AG20443 (cell line): Measurements from ENCODE around the gene SPHK2.
"Not testable (repeated sequence)": the region's sequence is repeated elsewhere in the genome, so short reads cannot be mapped to it uniquely, and the experiment has no call there.

ENCODE experiments used
- DNase-seq: peaks from one replicate; pipeline ENCODE4 v3.0.0; 2012; ENCODE audit warnings: low spot score, mixed read lengths

SPHK2 gene

DNA sequence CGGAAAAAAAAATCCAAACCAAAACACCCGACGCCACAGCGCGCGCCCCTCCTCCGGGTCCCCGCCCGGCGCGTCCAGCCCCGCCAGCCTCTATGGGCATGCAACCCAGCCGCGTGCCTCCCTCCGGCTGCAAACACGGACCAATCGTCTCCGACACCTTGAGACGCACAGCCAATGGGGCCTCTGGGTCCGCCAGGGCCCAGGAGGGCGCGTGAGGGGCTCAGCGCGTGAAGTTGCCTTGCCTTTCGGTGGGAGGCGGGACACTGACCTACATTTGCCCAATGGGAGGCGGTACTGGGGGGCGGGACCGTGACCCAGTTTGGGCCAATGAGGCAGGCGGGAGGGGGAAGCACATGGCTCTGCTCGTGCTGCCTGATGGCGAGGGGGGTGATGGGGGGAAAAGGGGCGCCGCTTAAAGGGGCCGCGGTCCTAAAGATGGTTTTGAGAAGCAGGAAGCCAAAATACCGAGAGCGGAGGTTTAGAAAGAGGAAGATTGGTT is 18.2 kb downstream of the SPHK2 start:
- peak; percentile 94 for DNase-seq

DNA sequence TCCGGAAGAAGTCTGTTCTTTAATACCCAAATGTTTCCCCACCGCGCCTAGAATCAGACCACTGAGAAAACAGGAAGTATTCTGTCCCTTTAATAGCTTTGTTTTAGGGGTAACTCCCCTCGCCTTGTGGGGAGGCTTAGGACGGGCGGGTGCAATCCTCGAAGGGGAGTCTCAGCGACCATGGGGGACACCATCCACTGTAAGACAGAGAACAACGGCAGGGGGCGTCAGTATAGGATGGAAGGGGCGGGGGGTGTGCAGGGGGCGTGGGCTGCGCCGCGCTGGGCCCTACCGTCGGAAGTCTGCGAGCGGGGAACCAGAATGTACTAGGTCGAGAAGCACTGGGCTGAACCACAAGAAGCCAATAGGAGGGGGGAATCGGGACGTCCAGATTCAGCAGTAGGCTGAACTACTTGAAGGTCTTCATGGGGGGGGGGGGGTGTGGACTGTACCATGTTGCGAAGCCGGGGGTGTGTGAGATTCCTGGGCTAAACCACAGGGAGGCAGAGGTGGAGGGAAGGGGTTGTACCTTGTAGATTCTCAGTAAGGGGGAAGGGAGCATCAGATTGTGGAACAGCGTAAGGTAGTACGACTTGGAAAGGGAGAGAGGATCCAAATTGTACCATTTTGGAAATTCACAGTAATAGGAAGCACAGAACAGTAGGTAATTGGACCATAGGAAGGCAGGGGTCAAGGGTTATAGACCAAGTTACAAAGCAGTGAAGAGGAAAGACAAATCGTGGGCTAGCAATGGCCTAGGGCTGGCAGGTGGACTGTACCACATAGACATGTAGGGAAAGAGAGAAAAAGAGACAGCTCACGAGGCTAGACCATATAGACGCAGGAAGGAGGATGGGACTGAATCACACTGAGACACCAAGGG is 18.9 kb downstream of the SPHK2 start:
- peak; percentile 94 for DNase-seq

DNA sequence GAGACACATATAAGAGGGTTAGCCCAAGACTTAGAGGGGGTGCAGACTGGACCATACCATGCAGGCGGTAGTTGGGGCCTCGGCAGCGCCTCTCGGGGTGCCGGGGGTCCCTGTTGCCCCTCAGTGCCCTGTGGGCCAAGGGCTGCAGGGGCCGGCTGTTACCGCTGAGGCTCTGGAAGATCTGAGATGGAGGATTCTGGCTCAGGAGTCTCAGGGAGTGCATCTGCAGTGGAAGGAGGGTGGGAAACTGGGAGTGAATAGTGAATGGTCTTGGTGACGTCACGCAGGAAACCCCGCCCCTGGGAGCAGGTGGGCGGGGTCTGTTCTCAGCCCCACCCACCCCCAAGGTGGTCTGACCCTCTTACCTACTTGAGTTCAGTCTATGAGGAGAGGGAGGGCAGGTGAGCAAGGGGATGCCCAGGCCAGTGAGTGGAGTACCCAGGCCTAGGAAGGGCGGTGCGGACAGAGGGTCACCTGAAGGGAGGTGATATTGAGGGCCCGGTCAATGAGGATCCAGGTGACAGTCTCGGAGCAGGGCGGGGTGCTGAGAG is 19.6 kb downstream of the SPHK2 start:
- no peak for DNase-seq

DNA sequence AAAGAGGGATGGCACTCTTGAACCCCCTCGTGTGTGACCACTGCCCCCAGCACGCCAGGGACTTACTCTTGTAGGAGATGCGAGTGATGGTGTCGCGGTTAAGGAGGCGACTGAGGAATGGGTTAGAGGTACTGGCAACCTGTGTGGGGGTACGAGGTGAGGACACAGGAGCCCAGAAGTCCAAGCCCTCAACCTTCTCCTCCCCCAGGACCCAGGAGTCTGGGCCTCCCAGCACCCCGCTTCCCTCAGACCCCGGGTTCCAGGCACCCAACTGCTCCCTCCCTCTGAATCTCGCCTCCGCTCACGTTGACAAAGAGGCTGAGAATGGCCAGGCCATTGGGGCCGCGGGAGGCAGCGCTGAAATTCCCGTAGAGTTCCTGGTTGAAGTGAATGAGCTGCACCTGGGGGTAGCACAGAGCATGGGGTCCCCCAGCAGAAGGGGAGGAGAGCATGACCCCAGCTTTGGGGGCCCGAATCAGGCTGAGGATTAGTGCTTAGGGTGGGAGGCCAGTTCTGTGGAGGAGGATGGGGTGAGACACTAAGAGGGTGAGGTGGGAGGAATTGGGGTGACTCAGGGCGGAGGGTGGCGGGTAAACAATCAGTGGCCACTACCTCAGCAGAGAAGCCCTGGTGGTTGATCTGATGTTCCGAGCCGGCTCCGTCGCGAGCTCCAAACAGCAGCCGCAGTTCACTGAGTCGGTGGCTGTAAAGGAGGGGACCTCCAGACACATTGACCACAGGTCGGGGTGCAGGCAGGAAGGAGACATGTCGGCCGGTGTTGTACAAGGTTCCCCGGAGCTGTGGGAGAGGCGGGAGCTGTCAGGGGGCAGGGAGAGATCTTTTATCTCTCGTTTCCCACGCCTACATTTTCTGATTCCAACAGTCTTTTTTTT is 20.4 kb downstream of the SPHK2 start:
- no peak for DNase-seq

DNA sequence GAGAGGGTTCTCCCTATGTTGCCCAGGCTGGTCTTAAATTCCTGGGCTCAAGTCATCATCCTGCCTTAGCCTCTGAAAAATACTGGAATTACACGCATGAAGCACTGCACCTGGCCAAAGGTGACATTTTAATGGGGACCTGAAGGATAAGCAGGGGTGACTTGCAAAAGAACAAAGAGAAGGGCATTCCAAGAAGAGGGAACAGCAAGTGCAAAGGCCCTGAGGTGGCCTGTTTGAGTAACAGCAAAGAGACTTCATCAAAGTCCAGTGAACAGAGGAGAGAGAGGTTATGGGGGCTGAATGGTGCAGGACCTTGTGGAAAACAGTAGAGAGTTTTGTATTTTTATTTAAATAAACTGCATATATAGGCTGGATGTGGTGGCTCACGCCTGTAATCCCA is 22.5 kb downstream of the SPHK2 start:
- no peak for DNase-seq

DNA sequence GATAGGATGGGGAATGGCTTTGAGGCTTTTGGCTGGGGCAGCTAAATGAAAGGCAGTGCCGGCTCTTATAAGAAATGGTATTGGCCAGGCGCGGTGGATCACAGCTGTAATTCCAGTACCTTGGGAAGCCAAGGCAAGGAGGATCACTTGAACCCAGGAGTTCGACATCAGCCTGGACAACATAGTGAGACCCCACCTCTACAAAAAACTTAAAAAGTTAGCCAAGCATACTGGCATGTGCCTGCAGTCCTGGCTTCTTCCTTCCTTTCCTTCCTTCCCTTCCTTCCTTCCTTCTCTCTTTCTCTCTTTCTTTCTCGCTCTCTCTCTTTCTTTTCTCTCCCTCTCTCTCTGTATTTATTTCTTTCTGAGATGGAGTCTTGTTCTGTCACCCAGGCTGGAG is 23.6 kb downstream of the SPHK2 start:
- no peak for DNase-seq

DNA sequence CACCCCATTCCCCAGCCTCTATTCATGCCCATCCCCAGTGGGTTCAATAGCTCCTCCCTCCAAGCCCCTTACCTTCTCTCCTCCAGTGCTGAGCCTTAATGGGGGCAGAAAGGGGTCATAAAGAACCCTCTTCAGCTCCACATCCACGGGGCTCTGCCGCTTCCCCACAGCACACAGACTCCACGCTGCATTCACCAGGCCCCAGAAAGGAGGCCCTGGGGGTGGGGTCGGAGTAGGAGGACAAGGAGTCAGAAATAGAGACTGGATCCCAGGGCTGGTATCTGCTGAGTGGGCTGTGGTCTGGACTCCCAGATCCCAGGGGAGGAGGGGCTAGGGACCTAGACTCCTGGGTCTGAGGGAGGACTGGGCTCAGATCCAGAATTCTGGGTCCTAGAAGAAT is 25.0 kb downstream of the SPHK2 start:
- DNase-seq, result no peak

DNA sequence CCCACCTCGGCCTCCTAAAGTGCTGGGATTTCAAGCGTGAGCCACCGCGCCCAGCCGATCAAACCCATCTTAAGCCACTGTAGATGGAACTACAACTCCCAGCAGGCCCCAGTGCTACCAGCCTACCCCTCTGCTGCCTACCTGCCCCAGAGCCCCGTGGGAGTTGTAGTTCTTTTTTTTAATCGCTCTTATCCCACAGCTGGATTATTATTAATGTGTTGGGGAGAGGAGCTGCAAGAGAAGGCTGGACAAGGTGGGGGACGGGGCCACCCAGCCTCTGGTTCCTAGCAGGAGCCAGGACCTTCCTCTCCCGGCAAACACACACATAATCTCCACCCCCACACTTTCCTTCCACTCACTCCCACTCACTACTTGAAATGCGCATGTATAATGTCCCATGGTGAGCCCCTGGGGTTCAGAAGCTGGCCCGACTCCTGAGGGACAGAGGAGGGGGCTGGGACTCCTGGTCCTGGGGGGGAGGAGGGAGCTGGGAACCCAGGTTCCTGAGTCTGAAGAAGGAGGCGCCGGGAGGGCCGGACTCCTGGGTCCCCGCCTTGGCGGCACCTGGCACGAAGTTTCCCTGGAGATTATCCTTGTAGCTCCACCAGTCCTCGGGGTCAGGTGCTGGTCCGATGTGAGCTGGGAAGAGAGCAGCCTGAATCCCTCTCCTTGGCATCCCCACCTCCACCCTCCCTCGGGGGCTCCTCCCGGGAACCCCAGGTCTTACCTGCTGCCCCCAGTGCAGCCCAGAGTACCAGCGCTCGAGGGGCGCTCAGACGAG is 25.7 kb downstream of the SPHK2 start:
- peak; percentile 73 for DNase-seq

DNA sequence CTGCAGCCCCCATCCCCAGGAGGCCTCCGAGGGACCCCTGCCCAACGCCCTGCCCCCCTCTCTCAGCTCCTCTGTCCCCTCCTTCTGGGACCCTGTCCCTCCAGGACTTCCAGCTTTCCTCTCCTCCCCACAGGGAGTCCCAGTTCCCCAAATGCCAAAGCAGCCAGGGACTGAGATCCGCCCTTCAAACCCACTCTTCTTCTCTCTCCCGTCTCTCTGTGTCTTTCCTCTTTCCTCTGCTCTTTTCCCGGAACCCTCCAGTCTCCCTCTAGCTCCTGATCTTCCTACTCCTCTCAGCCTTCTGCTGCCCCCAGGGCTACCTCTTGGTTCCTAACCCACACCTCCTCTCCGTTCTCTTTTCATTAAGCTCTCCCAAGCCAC is 26.3 kb downstream of the SPHK2 start:
- no peak for DNase-seq

DNA sequence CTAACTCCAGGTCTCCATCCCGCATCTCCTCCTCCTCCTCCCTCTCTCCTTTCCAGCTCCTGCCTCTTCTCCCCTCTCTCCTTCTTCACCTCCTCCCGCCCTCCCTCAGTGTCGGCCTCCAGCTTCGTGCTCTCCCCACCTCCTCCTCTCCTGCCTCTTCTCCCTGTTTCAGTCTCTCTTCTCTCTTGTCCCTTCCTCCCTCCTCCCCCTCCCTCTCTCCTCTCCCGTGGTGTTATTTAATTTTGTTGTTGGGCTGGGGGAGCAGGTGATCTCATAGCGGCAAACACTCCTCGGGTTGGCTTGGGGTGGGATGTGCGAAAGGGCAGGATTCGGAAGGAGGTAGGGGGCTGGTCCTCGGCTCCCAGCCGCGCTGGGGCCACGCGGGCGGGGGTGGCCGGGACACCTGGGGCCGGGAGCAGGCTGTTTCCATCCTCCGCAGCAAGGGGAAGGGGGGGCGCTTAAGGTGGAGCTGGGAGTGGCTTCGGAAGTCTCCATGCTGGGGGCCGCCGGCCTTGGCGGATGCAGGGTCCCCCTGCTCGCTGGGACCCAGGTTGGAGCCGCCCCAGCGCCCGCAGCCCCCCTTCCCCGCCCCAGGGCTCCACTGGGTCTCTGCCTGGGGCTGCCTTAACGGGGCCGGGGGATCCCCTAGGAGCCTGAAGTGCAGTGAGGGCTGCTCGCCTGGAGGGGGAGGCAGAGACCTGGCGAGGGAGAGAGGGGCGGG is 26.9 kb downstream of the SPHK2 start, which contains the start of gene CA11:
Gene CA11, minus strand, starts transcription at position 187 of the 721 bp plus-strand sequence. CDS start 555 bp downstream, outside the sequence.
- peak; percentile 90 for DNase-seq

DNA sequence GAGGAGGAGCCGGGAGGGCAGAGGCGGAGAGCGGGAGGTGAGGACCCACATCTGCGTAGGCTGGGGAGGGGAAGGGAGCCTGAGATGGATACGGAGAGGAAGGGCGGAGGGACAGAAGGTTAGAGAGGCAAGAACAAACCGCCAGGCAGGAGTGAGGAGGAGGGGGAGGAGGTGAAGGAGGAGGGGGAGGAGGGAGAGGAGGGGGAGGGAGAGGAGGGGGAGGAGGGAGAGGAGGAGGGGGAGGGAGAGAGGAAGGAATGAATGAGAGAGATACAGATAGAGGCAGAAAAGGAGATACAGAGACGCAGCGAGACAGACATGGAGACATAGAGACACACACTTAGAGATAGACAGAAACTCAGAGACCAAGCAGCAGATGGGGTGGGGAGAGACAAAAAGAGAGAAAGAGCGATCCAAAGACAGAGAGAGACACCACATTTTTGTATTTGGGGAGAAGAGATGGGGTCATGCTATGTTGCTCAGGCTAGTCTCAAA is 27.5 kb downstream of the SPHK2 start:
- DNase-seq, result no peak

DNA sequence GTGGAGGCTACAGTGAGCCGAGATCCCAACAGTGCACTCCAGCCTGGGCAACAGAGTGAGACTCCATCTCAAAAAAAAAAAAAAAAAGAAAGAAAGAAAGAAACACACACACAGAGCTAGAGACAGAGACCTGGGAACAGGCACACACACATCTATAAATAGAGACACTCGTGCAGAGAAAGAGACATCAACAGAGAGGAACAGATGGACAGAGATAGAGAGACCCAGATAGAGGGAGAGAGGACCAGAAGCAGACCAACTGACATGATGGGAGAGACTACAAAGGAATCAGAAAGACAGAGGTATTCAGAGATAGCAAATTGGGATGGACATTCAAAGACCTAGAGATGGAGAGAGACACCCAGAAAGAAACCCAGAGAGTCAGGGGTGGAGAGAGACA is 28.8 kb downstream of the SPHK2 start:
- DNase-seq, result no peak

DNA sequence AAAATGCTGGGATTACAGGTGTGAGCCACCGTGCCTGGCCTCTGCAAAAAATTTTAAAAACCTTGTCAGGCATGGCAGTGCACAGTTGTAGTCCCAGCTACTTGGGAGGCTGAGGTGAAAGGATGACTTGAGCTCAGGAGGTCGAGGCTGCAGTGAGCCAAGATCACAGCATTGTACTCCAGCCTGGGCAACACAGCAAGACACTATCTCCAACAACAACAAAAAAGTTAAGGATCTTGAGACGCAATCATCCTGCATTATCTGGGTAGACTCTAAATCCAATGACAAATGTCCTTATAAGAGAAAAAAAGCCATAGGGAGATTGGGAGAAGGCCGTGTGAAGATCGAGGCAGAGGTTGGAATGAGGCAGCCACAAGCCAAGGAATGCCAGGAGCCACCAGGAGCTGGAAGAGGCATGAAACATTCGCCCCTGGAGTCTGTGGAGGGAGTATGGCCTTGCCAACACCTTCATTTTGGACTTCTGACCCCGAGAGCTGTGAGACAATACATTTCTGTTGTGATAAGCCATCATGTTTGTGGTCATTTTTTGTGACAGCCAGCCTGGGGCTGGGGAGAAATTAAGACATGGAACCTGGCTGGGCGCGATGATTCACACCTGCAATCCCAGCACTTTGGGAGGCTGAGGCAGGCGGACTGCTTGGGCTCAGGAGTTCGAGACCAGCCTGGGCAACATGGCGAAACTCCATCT is 31.8 kb downstream of the SPHK2 start:
- DNase-seq, result no peak

DNA sequence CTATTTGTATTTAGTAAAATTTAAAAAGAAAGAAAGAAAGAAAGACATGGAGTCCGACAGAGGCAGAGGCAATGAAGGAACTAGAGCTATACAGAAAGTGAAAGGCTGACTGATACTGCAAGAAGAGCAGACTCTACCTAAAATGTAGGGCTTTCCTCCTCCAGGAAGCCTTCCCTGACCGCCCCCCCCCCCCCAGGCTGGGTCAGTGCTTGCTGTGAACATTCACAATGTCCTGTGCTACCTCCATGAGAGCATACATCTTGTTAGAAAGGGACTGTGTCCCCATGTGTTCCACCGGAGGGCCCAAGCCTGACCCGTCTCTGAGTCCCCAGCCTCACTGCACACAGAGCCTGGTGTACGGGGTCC is 32.4 kb downstream of the SPHK2 start:
- no peak for DNase-seq

DNA sequence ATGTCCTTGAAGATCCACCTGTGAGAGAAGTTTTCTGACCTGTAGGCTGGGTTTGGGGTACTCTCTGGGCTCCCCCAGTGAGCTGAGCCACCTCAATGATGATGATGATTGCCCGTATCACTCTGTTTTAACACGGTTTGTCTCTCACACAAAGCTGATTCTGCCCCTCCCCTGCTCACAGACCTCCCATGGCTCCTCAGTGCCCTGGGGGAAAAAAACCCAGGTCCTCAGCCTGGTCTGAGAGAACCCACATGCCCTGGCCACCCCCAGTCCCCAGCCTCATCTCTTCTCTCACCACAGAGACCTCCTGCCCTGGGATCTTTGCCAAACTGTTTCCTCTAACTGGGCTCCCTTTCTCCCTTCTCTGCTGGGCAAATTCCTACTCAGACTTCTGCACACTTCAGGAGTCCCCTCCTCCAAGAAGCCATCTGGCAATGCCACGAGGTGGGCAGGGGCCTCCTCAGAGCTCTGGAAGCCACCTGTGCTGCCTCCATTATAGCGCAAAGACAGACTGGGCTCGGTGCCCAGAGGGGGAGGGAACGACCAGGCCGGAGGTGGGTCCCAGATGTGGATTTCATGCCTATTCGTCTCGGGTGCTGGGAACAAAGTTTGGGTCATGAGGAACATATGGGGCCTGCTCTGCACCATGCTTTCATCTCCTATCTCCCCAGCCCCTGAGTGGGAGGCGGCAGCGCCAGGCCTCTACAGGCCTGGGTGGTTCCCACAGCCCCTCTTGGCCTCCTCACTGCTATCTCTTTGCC is 35.2 kb downstream of the SPHK2 start:
- DNase-seq, result no peak

DNA sequence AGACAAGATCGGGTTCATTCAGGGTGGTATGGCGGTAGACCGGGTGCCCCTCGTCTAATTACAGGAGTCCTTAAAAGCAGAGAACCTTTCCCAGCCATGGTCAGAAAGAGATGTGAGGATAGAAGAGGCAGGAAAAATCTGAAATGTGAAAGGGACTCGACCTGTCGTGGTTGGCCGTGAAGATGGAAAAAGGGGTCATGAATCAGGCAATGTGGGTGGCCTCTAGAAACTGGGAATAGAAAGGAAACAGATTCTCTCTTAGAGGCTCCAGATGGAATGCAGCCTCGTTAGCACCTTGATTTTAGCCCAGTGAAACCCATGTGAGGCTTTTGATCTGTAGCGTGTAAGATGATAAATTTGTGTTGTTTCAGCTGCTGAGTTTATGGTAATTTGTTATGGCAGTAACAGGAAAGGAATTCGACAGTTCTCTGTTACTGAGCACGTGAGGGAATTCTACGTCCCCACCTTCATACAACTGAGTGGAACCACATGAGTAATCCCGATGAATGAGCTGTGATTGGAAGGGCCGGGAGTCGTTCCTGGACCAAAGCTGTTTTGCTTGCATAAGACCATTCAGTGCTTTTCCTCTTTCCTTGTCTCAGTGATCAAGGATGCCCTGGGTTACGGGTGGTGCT is 37.7 kb downstream of the SPHK2 start:
- DNase-seq, result peak; percentile 86

DNA sequence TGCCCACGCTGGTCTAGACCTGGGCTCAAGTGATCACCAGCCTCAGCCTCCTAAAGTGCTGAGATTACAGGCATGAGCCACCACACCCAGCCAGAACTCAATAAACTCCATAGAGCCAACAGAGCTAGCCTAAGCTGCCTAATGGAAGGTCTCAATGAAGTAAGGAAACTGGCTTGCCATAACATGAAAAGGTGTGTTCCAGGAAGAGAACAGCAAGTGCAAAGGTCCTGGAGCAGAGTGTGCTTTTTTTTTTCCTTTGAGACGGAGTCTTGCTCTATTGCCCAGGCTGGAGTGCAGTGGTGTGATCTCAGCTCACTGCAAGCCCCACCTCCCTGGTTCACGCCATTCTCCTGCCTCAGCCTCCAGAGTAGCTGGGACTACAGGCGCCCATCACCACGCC is 38.5 kb downstream of the SPHK2 start:
- not testable (repeated sequence) for DNase-seq

DNA sequence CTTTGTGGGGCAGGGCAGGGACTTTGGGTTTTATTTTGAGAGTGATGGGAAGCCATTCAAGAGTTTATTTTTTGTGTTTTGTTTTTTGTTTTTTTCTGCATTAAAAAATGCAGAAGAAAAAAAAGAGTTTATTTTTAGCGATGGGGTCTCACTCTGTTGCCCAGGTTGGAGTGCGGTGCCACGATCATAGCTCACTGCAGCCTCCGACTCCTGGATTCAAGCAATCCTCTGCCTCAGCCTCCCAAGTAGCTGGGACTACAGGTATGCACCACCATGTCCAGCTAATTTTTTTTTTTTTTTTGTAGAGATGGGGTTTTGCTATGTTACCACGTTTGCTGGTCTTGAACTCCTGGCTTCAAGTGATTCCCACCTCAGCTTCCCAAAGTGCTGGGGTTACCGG is 39.2 kb downstream of the SPHK2 start:
- DNase-seq, result no peak

DNA sequence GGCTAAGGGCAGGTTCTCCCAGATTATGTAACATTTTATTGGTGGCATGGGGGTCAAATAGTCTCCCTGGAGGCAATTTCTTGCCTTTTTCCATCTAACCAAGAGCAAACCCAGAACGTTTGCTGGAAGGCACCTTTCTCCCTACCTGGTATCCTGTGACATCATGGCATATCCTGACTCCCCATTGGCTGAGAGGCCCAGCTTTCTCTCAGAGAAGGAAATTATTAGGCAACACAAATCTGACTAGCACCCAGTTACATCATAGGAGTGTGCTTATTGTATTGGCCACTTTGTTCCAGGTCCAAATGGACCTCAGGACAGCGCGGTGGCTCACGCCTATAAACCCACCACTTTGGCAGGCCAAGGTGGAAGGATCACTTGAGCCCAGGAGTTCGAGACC is 40.5 kb downstream of the SPHK2 start:
- DNase-seq, result no peak
